ENCODE measurements around the gene WSB2.

GRCh38 chr12:118013283-118013682 lies 47.7 kb downstream of the WSB2 start:
- TF ChIP-seq EZH2 (IDR thresholded peaks at IDR 0.05; ENCODE audit: borderline replicate concordance) (no peak), CTCF (IDR thresholded peaks at IDR 0.05; ENCODE audit: poor library complexity) (no peak), EZH2phosphoT487 (IDR thresholded peaks at IDR 0.05; ENCODE audit: low read depth, severe bottlenecking, unreplicated experiment) (no peak)
